Loucy (cell line): ENCODE data around the gene SLAMF1.

Experiments used
- CTCF ChIP-seq: fragments of 200-600 bp; sonication (generic); conservative IDR thresholded peaks from 2 replicates; pipeline ENCODE4 v1.5.1; 2014; ENCODE audit warnings: mild to moderate bottlenecking, antibody characterized with exemption, low read length
- EZH2phosphoT487 ChIP-seq: fragments of 200-600 bp; IDR thresholded peaks from 2 replicates; pipeline ENCODE4 v1.6.1; 2018; ENCODE audit warnings: antibody characterized with exemption, mild to moderate bottlenecking, moderate library complexity, borderline replicate concordance

GRCh38 chr1:160608514-160608913 lies 38.3 kb downstream of the SLAMF1 start:
- TF ChIP-seq CTCF, result no peak
- no peak for TF ChIP-seq EZH2phosphoT487
